ENCODE measurements around the gene MED27. TPM values are rescaled to one million over a fixed set of nuclear protein-coding genes. Genes with fewer than 3 reads are reported as not detected.

Gene MED27
- total and polyA plus RNA-seq, 9 of the 15 experiments (the other 6 are each of a cell fraction or from before 2014, with no cell fraction given) = 24.4 to 91.0 (median 36.1) TPM

GRCh38 chr9:131984564-131984963 lies 95.1 kb downstream of the MED27 start:
- H3K27me3 ChIP-seq (ENCODE audit: control insufficient read depth in 2 of 2, insufficient read depth in 2 of 2, low read length in 2 of 2) = no peaks in the 10 kb centered on the region
- BruUV-seq (replicated peaks) = no TSS peak
- ChIA-PET CTCF (ENCODE audit: low intra/inter-chr PET ratio) (no interaction called here), POLR2A (no interaction called here)
- H3K79me2 ChIP-seq (ENCODE audit: control insufficient read depth, insufficient read depth, low read length) = no peaks in the 10 kb centered on the region
- intact Hi-C loops (cut with micrococcal nuclease) = no loop called here
- H3K36me3 ChIP-seq (ENCODE audit: control insufficient read depth, insufficient read depth, low read length) = no peaks in the 10 kb centered on the region; the same call in 2 of the 3 replicates
- TF ChIP-seq, protein P1, sequence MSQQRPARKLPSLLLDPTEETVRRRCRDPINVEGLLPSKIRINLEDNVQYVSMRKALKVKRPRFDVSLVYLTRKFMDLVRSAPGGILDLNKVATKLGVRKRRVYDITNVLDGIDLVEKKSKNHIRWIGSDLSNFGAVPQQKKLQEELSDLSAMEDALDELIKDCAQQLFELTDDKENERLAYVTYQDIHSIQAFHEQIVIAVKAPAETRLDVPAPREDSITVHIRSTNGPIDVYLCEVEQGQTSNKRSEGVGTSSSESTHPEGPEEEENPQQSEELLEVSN (IDR thresholded peaks at IDR 0.05; ENCODE audit: borderline replicate concordance in 1 of 2, extremely low read depth in 1 of 2, insufficient read depth in 1 of 2, insufficient read length in 1 of 2, low read depth in 1 of 2, low read length in 1 of 2, poor library complexity in 1 of 2, severe bottlenecking in 1 of 2) = no peak
- TF ChIP-seq NR0B1 (IDR thresholded peaks at IDR 0.05; ENCODE audit: partially characterized antibody) (no peak), ZBTB8A (IDR thresholded peaks at IDR 0.05; ENCODE audit: partially characterized antibody) (no peak), BRCA1 (IDR thresholded peaks at IDR 0.05) (no peak), BRCA1 (CRISPR knock-in tag; IDR thresholded peaks at IDR 0.05) (no peak), NFE2L1 (tag; IDR thresholded peaks at IDR 0.05; ENCODE audit: borderline replicate concordance, low read depth) (no peak), CREB1 (IDR thresholded peaks at IDR 0.05) (no peak), CREB1 (CRISPR knock-in tag; IDR thresholded peaks at IDR 0.05) (no peak), SMARCB1 (IDR thresholded peaks at IDR 0.05; ENCODE audit: insufficient read length, low read depth) (no peak), JUNB (CRISPR knock-in tag; conservative IDR thresholded peaks at IDR 0.05) (no peak), MBD2 (IDR thresholded peaks at IDR 0.05; ENCODE audit: borderline replicate concordance, low read depth) (no peak), MCM3 (IDR thresholded peaks at IDR 0.05) (no peak), SOX6 (IDR thresholded peaks at IDR 0.05) (no peak), BMI1 (IDR thresholded peaks at IDR 0.05; ENCODE audit: low read length) (no peak), DNMT1 (IDR thresholded peaks at IDR 0.05) (no peak), ZNF766 (CRISPR knock-in tag; conservative IDR thresholded peaks at IDR 0.05) (no peak), DPF2 (IDR thresholded peaks at IDR 0.05) (no peak)
- no peak for FAIRE-seq
- no peak overlapping the region for H3K9ac ChIP-seq (ENCODE audit: insufficient read depth in 1 of 2, low read depth in 2 of 2, low read length in 2 of 2)
- H3K9me3 ChIP-seq (replicated peaks; ENCODE audit: control insufficient read depth, insufficient read depth, low read depth, low read length) = no peaks in the 10 kb centered on the region
- H3K4me2 ChIP-seq (ENCODE audit: insufficient read depth, low read length) = no peak overlapping the region
- in situ Hi-C loops (cut with MboI) = no loop called here
- 0 out of 2 replicates have a peak, but pooled peaks cover 5% of the 10 kb centered on the region for H4K20me1 ChIP-seq (replicated peaks; ENCODE audit: control insufficient read depth, insufficient read depth, low read length)
- H3K4me1 ChIP-seq (replicated peaks in 1 of 2; ENCODE audit: control insufficient read depth in 2 of 2, insufficient read depth in 2 of 2, low read length in 2 of 2) = peaks cover 0 to 4% of the 10 kb centered on the region in 2 experiments; a peak in 1 of 5 replicates
- H3K4me3 ChIP-seq = no peak overlapping the region
- ATAC-seq = no peak
- H2AFZ ChIP-seq (ENCODE audit: low read depth, low read length) = no peak overlapping the region
- no peaks in the 10 kb centered on the region for H3K9me1 ChIP-seq (ENCODE audit: control insufficient read depth, insufficient read depth, low read length)
- no peak overlapping the region for H3K27ac ChIP-seq (ENCODE audit: extremely low read depth, low read depth, low read length)
- DNase-seq (ENCODE audit: extremely low read depth in 1 of 4, low spot score in 3 of 4) = no peak
- 94% methylated on average over 1 of the region's 1 CpG for WGBS (ENCODE audit: insufficient coverage, low coverage, missing lambda C conversion rate)

All from K562 (cell line).